ENCODE results near the gene WDR18. TPM values are rescaled to one million over a fixed set of nuclear protein-coding genes. Genes with fewer than 3 reads are reported as not detected.

WDR18 gene
- total and polyA plus RNA-seq, 2 donors (not counting 1 experiment from before 2014, with no cell fraction given): 10.0 to 42.3 TPM

GRCh38 chr19:1015782-1016646 lies 31.9 kb downstream of the WDR18 start:
- TF ChIP-seq CTCF (conservative IDR thresholded peaks at IDR 0.05 in 1 of 2, IDR thresholded peaks at IDR 0.05 in 1 of 2; ENCODE audit: low read depth in 1 of 2, low read length in 2 of 2) (no peak), EZH2 (IDR thresholded peaks at IDR 0.05; ENCODE audit: low read length, missing control alignments) (no peak)
- Histone ChIP-seq H3K79me2 (ENCODE audit: control insufficient read depth, insufficient read depth, low read length) (peaks cover 85% of the 10 kb centered on the region), H3K4me3 (replicated peaks in 1 of 4; ENCODE audit: control extremely low read depth in 1 of 4, insufficient read depth in 1 of 4, low read depth in 3 of 4, low read length in 4 of 4) (no peak overlapping the region), H2AFZ (ENCODE audit: low read length) (no peak overlapping the region), H3K4me2 (ENCODE audit: extremely low read depth, insufficient read depth, low read length) (no peak overlapping the region), H3K27ac (ENCODE audit: insufficient read depth, low read length) (no peak overlapping the region), H3K9me3 (ENCODE audit: control insufficient read depth, insufficient read depth, low read depth, low read length) (no peaks in the 10 kb centered on the region), H3K27me3 (ENCODE audit: control insufficient read depth, insufficient read depth, low read length) (no peaks in the 10 kb centered on the region), H3K36me3 (ENCODE audit: control insufficient read depth, insufficient read depth, low read length) (peaks cover 26% of the 10 kb centered on the region), H3K4me1 (ENCODE audit: control insufficient read depth, extremely low read depth, insufficient read depth, low read length) (peaks cover 20% of the 10 kb centered on the region), H4K20me1 (ENCODE audit: control insufficient read depth, extremely low read depth, insufficient read depth, low read length) (peaks cover 1% of the 10 kb centered on the region), H3K9ac (ENCODE audit: insufficient read depth, low read length) (no peak overlapping the region)
- DNase-seq (ENCODE audit: low read depth in 2 of 2): no peak

DNA sequence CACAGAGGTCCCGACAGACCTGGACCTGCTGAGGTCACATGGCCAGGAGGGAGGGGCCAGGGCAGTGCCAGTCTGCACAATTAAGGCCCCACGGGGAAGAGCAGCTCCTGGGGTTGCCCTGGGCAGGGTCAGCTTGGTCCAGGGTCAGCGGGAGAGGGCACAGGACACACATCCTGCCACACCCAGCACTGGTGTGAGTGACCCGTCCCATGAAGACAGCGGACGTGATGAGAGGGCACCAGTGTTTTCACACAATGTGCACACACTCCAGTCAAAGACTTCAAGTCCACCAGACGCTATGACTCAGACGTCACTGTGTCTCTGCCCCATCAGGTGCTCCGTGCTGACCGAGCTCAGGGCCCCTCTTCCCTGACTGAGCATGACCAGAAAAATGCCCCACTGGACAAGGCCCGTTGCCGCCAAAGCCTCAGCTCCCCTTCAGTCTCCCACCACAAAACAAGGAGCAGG lies 32.5 kb downstream of the WDR18 start:
- H3K27me3 ChIP-seq (ENCODE audit: control insufficient read depth, insufficient read depth, low read length): no peaks in the 10 kb centered on the region
- peak overlapping the region; percentile 64 for H3K4me2 ChIP-seq (ENCODE audit: extremely low read depth, insufficient read depth, low read length)
- H3K79me2 ChIP-seq (ENCODE audit: control insufficient read depth, insufficient read depth, low read length): peaks cover 85% of the 10 kb centered on the region
- no peak overlapping the region for H3K9ac ChIP-seq (ENCODE audit: insufficient read depth, low read length)
- H3K4me1 ChIP-seq (ENCODE audit: control insufficient read depth, extremely low read depth, insufficient read depth, low read length): peaks cover 20% of the 10 kb centered on the region
- TF ChIP-seq EZH2 (IDR thresholded peaks at IDR 0.05; ENCODE audit: low read length, missing control alignments) (no peak), CTCF (conservative IDR thresholded peaks at IDR 0.05 in 1 of 2, IDR thresholded peaks at IDR 0.05 in 1 of 2; ENCODE audit: low read depth in 1 of 2, low read length in 2 of 2) (no peak)
- H3K36me3 ChIP-seq (ENCODE audit: control insufficient read depth, insufficient read depth, low read length): peaks cover 23% of the 10 kb centered on the region
- H3K4me3 ChIP-seq (replicated peaks in 1 of 4; ENCODE audit: control extremely low read depth in 1 of 4, insufficient read depth in 1 of 4, low read depth in 3 of 4, low read length in 4 of 4): no peak overlapping the region
- no peaks in the 10 kb centered on the region for H3K9me3 ChIP-seq (ENCODE audit: control insufficient read depth, insufficient read depth, low read depth, low read length)
- peak; percentile 59 to 82 for DNase-seq (ENCODE audit: low read depth in 2 of 2)
- H3K27ac ChIP-seq (ENCODE audit: insufficient read depth, low read length): peak overlapping the region; percentile 45
- peaks cover 1% of the 10 kb centered on the region for H4K20me1 ChIP-seq (ENCODE audit: control insufficient read depth, extremely low read depth, insufficient read depth, low read length)
- H2AFZ ChIP-seq (ENCODE audit: low read length): no peak overlapping the region

DNA sequence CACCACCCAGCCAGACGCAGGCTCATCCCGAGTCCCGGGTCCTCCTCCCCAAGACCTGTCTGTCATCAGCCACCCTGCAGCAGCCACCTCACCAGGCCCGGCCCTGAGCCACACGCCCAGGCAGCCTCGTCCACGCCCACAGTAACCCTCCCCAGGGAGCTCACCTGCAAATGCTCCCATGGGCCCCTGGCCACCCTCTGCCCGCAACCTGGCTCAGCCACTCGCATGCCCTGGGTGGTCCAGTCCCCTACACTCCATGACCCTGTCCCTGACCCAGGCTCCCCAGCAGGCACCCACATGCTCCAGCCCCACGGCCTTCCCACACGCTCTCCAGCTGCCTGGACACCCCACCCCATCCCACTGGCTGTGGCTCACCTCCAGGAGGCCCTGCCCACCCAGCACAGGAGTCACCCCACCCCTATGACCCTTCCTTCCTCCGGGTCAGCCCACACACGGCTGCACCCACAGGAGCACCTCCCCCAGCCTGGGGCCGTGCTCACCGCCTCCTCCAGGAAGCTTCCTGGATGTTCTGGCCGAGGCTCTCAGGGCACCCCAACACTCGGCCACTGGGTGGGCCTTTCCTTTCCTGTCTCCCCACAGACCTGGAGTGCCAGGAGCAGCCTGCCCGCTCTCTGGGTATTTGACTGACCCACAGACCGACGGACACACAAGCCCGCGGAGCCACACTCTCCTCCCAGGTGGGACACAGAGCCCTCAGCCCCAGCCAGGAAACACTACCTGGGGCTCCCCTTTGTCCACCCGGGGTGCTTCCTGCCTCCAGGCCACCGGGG lies 33.2 kb downstream of the WDR18 start:
- Histone ChIP-seq H3K9me3 (ENCODE audit: control insufficient read depth, insufficient read depth, low read depth, low read length) (no peaks in the 10 kb centered on the region), H3K4me2 (ENCODE audit: extremely low read depth, insufficient read depth, low read length) (peak overlapping the region; percentile 64), H3K27ac (ENCODE audit: insufficient read depth, low read length) (peak overlapping the region; percentile 45), H3K27me3 (ENCODE audit: control insufficient read depth, insufficient read depth, low read length) (no peaks in the 10 kb centered on the region), H4K20me1 (ENCODE audit: control insufficient read depth, extremely low read depth, insufficient read depth, low read length) (peaks cover 1% of the 10 kb centered on the region), H3K4me1 (ENCODE audit: control insufficient read depth, extremely low read depth, insufficient read depth, low read length) (peaks cover 20% of the 10 kb centered on the region), H3K9ac (ENCODE audit: insufficient read depth, low read length) (peak overlapping the region; percentile 46), H3K79me2 (ENCODE audit: control insufficient read depth, insufficient read depth, low read length) (peaks cover 84% of the 10 kb centered on the region), H2AFZ (ENCODE audit: low read length) (no peak overlapping the region), H3K4me3 (replicated peaks in 1 of 4; ENCODE audit: control extremely low read depth in 1 of 4, insufficient read depth in 1 of 4, low read depth in 3 of 4, low read length in 4 of 4) (no peak overlapping the region), H3K36me3 (ENCODE audit: control insufficient read depth, insufficient read depth, low read length) (peaks cover 17% of the 10 kb centered on the region)
- DNase-seq (ENCODE audit: low read depth in 2 of 2): no peak
- TF ChIP-seq CTCF (conservative IDR thresholded peaks at IDR 0.05 in 1 of 2, IDR thresholded peaks at IDR 0.05 in 1 of 2; ENCODE audit: low read depth in 1 of 2, low read length in 2 of 2) (no peak), EZH2 (IDR thresholded peaks at IDR 0.05; ENCODE audit: low read length, missing control alignments) (no peak)

Data from fibroblast of lung (primary cell).